SK-N-SH (cell line): ENCODE measurements around the gene PPP1R12B. TPM values are rescaled to one million over a fixed set of nuclear protein-coding genes. Genes with fewer than 3 reads are reported as not detected.

Experiments used
- ELF1 ChIP-seq: IDR thresholded peaks from 2 replicates; pipeline ENCODE4 v1.4.0; 2012
- EZH2phosphoT487 ChIP-seq: fragments of 200-600 bp; sonication (generic); IDR thresholded peaks from 2 replicates; pipeline ENCODE4 v1.6.1; 2017; ENCODE audit warnings: low read depth, mixed run types, mild to moderate bottlenecking, antibody characterized with exemption, moderate library complexity, borderline replicate concordance
- FOSL2 ChIP-seq: IDR thresholded peaks from 2 replicates; pipeline ENCODE4 v1.4.0; 2012; ENCODE audit warnings: low read depth, mild to moderate bottlenecking, moderate library complexity, borderline replicate concordance
- FOXM1 ChIP-seq: IDR thresholded peaks from 2 replicates; pipeline ENCODE4 v1.4.0; 2012; ENCODE audit warnings: low read depth, mild to moderate bottlenecking
- GATA2 ChIP-seq: sonication (generic); formaldehyde crosslinking; IDR thresholded peaks from 2 replicates; pipeline ENCODE4 v1.5.0; 2020; ENCODE audit warnings: mild to moderate bottlenecking, missing genetic modification reagents
- JUND ChIP-seq: IDR thresholded peaks from 2 replicates; pipeline ENCODE4 v1.4.0; 2012
- MAX ChIP-seq: IDR thresholded peaks from 2 replicates; pipeline ENCODE4 v1.4.0; 2012; ENCODE audit warnings: low read depth
- MEF2A ChIP-seq: IDR thresholded peaks from 2 replicates; pipeline ENCODE4 v1.4.0; 2012; ENCODE audit warnings: low read depth, borderline replicate concordance
- MXI1 ChIP-seq: IDR thresholded peaks from 2 replicates; pipeline ENCODE4 v1.6.1; 2012; ENCODE audit warnings: mild to moderate bottlenecking, low read depth, low read length, improper control_type of control experiment
- NFIC ChIP-seq: IDR thresholded peaks from 2 replicates; pipeline ENCODE4 v1.4.0; 2012; ENCODE audit warnings: borderline replicate concordance
- PBX3 ChIP-seq: IDR thresholded peaks from 2 replicates; pipeline ENCODE4; 2012
- POLR2AphosphoS5 ChIP-seq: IDR thresholded peaks from 2 replicates; pipeline ENCODE4 v1.6.1; 2012; ENCODE audit warnings: low read depth, low read length
- RAD21 ChIP-seq: IDR thresholded peaks from 2 replicates; pipeline ENCODE4 v1.6.1; 2012; ENCODE audit warnings: mild to moderate bottlenecking, low read length
- REST ChIP-seq: IDR thresholded peaks from 2 replicates; pipeline ENCODE4 v1.6.1; 2012; ENCODE audit warnings: mild to moderate bottlenecking, low read depth, low read length, moderate library complexity
- RFX5 ChIP-seq: IDR thresholded peaks from 2 replicates; pipeline ENCODE4 v1.6.1; 2012; ENCODE audit warnings: mild to moderate bottlenecking, improper control_type of control experiment, low read length
- RXRA ChIP-seq: IDR thresholded peaks from 2 replicates; pipeline ENCODE4 v1.4.0; 2012; ENCODE audit warnings: low read depth, mild to moderate bottlenecking, borderline replicate concordance
- USF1 ChIP-seq: IDR thresholded peaks from 2 replicates; pipeline ENCODE4 v1.4.0; 2012; ENCODE audit warnings: low read depth, borderline replicate concordance
- YY1 ChIP-seq: IDR thresholded peaks from 2 replicates; pipeline ENCODE4 v1.4.0; 2012; ENCODE audit warnings: low read depth, mild to moderate bottlenecking
- ZBTB33 ChIP-seq: IDR thresholded peaks from 2 replicates; pipeline ENCODE4 v1.4.0; 2012; ENCODE audit warnings: low read depth, borderline replicate concordance
- polyA plus RNA-seq, 3 experiments: library from polyadenylated mRNA; depleted of rRNA; stranded (reverse); fragments of >200 nt; gene quantifications; 2 replicates each; pipeline ENCODE4 v1.2.3, GENCODE V29; 2012
- TF ChIP-seq, protein P1 (sequence below): fragments of 200-600 bp; sonication (generic); IDR thresholded peaks from 2 replicates; pipeline ENCODE4 v1.6.1; 2017; ENCODE audit warnings: antibody characterized with exemption, mild to moderate bottlenecking, moderate library complexity

PPP1R12B gene
- polyA plus RNA-seq, 1 of the 3 experiments (the other 2 are of a cell fraction) = 2.8 TPM

GRCh38 chr1:202579806-202580205 is 231.3 kb downstream of the PPP1R12B start (continued):
- no peak; the same call in 1 of the 2 replicates for TF ChIP-seq POLR2AphosphoS5
- no peak for TF ChIP-seq YY1
- TF ChIP-seq MAX = no peak
- peak; percentile 12; the same call in 1 of the 2 replicates for TF ChIP-seq FOSL2
- no peak for TF ChIP-seq RAD21
- TF ChIP-seq RFX5 = no peak
- no peak for TF ChIP-seq ELF1
- no peak for TF ChIP-seq FOXM1
- TF ChIP-seq REST = no peak
- TF ChIP-seq, protein P1, sequence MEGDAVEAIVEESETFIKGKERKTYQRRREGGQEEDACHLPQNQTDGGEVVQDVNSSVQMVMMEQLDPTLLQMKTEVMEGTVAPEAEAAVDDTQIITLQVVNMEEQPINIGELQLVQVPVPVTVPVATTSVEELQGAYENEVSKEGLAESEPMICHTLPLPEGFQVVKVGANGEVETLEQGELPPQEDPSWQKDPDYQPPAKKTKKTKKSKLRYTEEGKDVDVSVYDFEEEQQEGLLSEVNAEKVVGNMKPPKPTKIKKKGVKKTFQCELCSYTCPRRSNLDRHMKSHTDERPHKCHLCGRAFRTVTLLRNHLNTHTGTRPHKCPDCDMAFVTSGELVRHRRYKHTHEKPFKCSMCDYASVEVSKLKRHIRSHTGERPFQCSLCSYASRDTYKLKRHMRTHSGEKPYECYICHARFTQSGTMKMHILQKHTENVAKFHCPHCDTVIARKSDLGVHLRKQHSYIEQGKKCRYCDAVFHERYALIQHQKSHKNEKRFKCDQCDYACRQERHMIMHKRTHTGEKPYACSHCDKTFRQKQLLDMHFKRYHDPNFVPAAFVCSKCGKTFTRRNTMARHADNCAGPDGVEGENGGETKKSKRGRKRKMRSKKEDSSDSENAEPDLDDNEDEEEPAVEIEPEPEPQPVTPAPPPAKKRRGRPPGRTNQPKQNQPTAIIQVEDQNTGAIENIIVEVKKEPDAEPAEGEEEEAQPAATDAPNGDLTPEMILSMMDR = no peak
- TF ChIP-seq PBX3 = no peak; the same call in 1 of the 2 replicates
- TF ChIP-seq EZH2phosphoT487 = no peak
- TF ChIP-seq MXI1 = no peak
- TF ChIP-seq MEF2A = peak; percentile 78; the same call in 1 of the 2 replicates
- no peak for TF ChIP-seq ZBTB33
- TF ChIP-seq JUND = peak; percentile 32; the same call in 1 of the 2 replicates
- TF ChIP-seq NFIC = peak; percentile 81
- no peak for TF ChIP-seq USF1
- TF ChIP-seq GATA2 (CRISPR knock-in tag) = no peak
- TF ChIP-seq RXRA = peak; percentile 93
